Measurements from ENCODE around the gene NDUFS7.
A peak's percentile ranks its signal among the peaks of the same experiment; 100 is the strongest.
"Not testable (repeated sequence)": the region's sequence is repeated elsewhere in the genome, so short reads cannot be mapped to it uniquely, and the experiment has no call there.

The NDUFS7 gene

GRCh38 chr19:1435378-1435989 is 51.8 kb downstream of the NDUFS7 start:
- DNase-seq = no peak

- DNase-seq = no peak
Observed at GRCh38 chr19:1437609-1438008, 53.9 kb downstream of the NDUFS7 start.

GRCh38 chr19:1438035-1438932 is 54.6 kb downstream of the NDUFS7 start, which contains the start of gene RPS15:
Gene RPS15, plus strand, starts transcription at chr19:1438396. Its CDS starts 30 bp downstream, at chr19:1438426.
- DNase-seq = peak; percentile 47

- DNase-seq = no peak
Observed at GRCh38 chr19:1438933-1439354, 55.2 kb downstream of the NDUFS7 start.

GRCh38 chr19:1439525-1440417 is 56.1 kb downstream of the NDUFS7 start:
- not testable (repeated sequence) for DNase-seq

- DNase-seq = no peak
Observed at GRCh38 chr19:1440418-1440801, 56.7 kb downstream of the NDUFS7 start.

- DNase-seq = no peak
Observed at GRCh38 chr19:1441022-1441426, 57.3 kb downstream of the NDUFS7 start.

- no peak for DNase-seq
Observed at GRCh38 chr19:1441677-1442438, 58.2 kb downstream of the NDUFS7 start.
